Fibroblast of pulmonary artery (primary cell): ENCODE measurements around the gene TNFRSF9.
A peak's percentile ranks its signal among the peaks of the same experiment; 100 is the strongest.

Experiments
- DNase-seq: peaks from one replicate; pipeline ENCODE4 v3.0.0-alpha.2; 2010; ENCODE audit warnings: low read depth
- H3K4me3 ChIP-seq: replicated peaks from 2 replicates; pipeline ENCODE4 v1.5.1; 2011; ENCODE audit warnings: low read depth, mild to moderate bottlenecking, control low read depth, low read length, moderate library complexity
- TF ChIP-seq, protein P1 (sequence below): IDR thresholded peaks from 2 replicates; pipeline ENCODE4 v1.5.1; 2011; ENCODE audit warnings: mild to moderate bottlenecking, control low read depth, low read length, inconsistent platforms; ENCODE audit errors: missing control alignments

TNFRSF9 gene

DNA sequence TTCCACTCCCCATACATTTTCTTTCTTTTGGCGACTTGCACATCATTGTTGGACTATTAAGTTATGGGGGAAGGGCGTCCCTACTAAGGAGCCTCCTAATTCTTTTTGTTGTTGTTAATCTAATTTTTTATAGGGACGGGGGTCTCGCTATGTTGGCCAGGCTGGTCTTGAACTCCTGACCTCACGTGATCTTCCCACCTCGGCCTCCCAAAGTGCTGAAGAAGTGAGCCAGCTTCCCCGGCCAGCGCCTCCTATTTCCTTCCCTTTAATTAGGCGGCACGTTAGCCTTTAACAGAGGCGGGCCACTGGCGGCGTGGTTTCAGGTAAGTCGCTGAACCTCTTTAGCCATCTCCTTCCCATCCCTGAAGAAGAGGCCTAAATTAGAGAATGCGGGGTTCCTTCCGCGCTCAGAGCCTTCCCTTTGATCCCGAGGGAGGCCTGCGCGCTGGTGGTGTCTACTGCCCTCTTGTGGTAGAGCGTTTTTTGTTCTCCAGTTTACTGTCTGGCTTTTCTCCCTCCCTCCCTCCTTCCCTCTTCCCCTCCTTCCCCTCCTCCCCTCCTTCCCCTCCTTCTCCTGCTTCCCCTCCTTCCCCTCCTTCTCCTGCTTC lies 38.1 kb downstream of the TNFRSF9 start:
- H3K4me3 ChIP-seq, result no peak overlapping the region
- peak; percentile 86 for DNase-seq
- TF ChIP-seq, protein P1, sequence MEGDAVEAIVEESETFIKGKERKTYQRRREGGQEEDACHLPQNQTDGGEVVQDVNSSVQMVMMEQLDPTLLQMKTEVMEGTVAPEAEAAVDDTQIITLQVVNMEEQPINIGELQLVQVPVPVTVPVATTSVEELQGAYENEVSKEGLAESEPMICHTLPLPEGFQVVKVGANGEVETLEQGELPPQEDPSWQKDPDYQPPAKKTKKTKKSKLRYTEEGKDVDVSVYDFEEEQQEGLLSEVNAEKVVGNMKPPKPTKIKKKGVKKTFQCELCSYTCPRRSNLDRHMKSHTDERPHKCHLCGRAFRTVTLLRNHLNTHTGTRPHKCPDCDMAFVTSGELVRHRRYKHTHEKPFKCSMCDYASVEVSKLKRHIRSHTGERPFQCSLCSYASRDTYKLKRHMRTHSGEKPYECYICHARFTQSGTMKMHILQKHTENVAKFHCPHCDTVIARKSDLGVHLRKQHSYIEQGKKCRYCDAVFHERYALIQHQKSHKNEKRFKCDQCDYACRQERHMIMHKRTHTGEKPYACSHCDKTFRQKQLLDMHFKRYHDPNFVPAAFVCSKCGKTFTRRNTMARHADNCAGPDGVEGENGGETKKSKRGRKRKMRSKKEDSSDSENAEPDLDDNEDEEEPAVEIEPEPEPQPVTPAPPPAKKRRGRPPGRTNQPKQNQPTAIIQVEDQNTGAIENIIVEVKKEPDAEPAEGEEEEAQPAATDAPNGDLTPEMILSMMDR, result peak; percentile 74

- H3K4me3 ChIP-seq, result no peak overlapping the region
- TF ChIP-seq, protein P1, result no peak
- peak; percentile 43 for DNase-seq
Measured at GRCh38 chr1:7899741-7900140, 40.9 kb downstream of the TNFRSF9 start.

- TF ChIP-seq, protein P1, result no peak
- H3K4me3 ChIP-seq, result no peak overlapping the region
- no peak for DNase-seq
Measured at GRCh38 chr1:7898962-7899361, 41.7 kb downstream of the TNFRSF9 start.

DNA sequence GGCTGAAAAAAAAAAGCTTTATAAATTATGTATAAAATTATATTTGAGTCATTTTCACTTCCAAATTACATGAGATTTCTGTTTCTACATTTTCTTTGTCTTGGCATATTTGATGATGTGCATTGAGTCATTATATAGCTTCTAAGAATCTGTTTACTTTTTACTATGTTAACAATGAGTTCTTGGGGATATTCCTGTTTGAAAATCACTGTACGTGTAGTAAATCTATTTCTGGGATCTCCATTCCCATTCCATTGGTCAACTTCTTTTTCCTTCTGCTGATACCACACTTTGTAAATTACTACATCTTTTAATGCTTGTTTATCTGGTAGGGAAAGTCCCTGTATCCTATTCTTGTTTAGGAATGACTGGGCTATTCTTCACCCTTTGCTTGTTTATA lies 43.6 kb downstream of the TNFRSF9 start:
- no peak overlapping the region for H3K4me3 ChIP-seq
- no peak for DNase-seq
- TF ChIP-seq, protein P1, result no peak

DNA sequence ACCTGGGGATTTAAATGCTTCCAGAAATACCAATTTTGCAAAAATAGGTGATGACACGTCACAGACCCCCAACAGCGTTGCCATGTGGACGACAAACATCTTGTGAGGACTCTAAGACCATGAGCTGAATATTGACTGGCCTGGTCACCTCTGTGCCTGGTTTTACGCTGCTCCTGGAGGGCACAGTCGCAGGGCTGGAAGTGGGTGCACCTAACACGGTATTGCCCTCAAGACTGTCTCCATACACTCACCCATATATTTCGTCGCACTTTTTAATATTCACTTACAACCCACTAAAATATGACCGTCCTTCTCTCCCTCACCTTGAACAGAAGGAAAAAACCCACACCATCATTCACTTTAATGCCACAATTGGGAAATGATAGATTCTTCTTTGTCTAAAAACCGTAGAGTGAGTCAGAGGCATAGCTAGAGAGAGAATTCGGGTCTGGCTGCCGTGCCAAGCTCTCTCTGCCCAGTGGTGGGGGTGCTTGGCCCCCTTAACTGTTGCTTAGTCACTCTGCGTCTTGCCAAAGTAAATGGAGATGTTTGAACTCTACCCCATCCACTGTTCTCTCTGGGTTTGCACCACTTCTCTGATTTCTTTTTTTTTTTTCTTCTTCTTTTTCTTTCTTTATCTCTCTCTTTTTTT lies 47.0 kb downstream of the TNFRSF9 start:
- no peak overlapping the region for H3K4me3 ChIP-seq
- DNase-seq, result peak; percentile 75
- TF ChIP-seq, protein P1, result no peak

DNA sequence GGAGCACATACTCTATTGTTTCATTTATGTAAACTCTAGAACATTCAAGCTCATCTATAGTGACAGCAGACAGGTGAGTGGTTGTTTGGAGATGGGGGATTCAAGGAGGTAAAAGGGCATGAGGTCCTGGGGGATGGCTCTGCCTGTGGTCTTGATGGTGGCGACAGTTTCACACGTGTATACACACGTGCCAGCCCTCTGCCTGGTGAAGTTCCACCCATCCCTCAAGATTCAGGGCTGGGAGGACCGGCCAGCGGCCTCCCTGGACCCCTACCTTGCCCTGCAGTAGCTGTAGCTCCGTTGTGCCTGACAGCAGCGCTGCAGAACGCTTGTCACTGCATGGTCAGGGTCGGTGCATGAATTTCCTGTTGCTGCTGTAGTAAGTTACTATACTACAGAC lies 48.8 kb downstream of the TNFRSF9 start:
- no peak for DNase-seq
- TF ChIP-seq, protein P1, result no peak

GRCh38 chr1:7890853-7891252 lies 49.8 kb downstream of the TNFRSF9 start:
- TF ChIP-seq, protein P1, result no peak
- no peak overlapping the region for H3K4me3 ChIP-seq

More for the DNA sequence above, 48.8 kb downstream of the TNFRSF9 start:
- H3K4me3 ChIP-seq, result no peak overlapping the region

More at GRCh38 chr1:7890853-7891252, 49.8 kb downstream of the TNFRSF9 start:
- no peak for DNase-seq
